ENCODE measurements around the gene HNRNPH1. TPM values are rescaled to one million over a fixed set of nuclear protein-coding genes. Genes with fewer than 3 reads are reported as not detected.

The HNRNPH1 gene
- total RNA-seq, 1 donor from 2014 or later, result 325 TPM

DNA sequence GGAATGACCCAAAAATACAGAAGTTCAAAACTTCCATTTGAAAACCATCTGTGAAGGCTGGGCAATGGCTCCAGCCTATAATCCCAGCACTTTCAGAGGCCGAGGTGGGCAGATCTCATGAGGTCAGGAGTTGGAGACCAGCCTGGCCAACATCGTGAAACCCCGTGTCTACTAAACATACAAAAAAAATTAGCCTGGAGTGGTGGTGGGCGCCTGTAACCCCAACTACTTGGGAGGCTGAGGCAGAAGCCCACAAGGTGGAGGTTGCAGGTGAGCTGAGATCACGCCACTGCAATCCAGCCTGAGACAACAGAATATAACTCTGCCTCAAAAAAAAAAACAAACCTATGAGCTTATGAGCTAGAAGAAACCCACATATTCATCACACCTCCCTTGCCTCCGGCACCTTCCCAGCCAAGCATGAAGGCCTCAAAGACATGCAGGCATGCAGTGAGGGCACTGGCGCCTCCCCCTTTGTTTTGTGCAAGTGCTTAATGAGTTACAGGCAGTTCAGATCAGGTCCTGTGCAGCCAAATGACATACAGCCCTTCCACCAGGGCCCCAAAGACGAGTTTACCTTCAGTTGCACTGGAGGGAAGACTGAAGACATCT is 9.9 kb downstream of the HNRNPH1 start:
- peaks cover 3% of the 10 kb centered on the region for H3K36me3 ChIP-seq (ENCODE audit: control insufficient read depth, insufficient read depth, low read length)
- peak; percentile 47 for DNase-seq (ENCODE audit: low read depth)

DNA sequence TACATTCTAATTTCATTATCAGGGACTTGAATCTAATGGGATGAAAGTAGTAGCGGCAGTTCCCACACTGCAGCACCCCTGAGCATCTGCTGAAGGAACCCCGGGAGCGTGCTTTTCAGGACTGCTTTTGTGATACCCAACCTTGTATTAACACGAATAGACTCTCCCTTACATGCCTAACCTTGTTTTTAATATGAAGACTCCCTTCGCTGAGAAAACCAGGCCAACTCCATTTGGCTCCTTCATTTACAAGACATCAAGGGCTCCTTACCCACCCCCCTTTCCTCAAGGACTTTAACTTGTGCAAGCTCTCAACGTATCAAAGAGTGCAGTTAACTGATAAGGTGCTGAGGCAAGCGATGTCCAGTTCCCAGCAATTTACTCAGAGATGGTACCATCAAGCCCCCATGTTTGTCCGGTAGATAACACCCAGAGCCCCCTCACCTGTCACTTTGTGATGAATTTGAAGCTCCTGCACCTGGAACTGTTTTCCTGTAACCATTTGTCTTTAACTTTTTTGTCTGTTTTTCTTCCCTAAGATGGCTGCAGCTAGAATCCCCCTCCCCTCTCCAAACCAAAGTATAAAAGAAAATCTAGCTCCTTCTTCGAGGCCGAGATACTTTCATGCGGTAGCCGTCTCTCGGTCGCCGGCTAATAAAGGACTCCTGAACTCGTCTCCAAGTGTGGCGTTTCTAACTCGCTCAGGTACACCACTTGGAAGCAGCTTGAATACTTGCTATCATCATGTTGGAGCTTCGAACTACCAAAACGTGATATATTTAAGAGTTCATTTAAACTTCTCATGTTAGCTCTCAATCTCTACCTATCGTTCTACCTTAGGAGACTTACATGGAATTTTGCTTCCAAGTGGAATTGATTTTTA is 10.7 kb downstream of the HNRNPH1 start:
- Histone ChIP-seq H3K36me3 (ENCODE audit: control insufficient read depth, insufficient read depth, low read length) (peaks cover 3% of the 10 kb centered on the region), H3K4me3 (ENCODE audit: low read depth, low read length) (no peak overlapping the region), H3K27me3 (ENCODE audit: control insufficient read depth, insufficient read depth, low read length) (no peaks in the 10 kb centered on the region)
- TF ChIP-seq, protein P1, sequence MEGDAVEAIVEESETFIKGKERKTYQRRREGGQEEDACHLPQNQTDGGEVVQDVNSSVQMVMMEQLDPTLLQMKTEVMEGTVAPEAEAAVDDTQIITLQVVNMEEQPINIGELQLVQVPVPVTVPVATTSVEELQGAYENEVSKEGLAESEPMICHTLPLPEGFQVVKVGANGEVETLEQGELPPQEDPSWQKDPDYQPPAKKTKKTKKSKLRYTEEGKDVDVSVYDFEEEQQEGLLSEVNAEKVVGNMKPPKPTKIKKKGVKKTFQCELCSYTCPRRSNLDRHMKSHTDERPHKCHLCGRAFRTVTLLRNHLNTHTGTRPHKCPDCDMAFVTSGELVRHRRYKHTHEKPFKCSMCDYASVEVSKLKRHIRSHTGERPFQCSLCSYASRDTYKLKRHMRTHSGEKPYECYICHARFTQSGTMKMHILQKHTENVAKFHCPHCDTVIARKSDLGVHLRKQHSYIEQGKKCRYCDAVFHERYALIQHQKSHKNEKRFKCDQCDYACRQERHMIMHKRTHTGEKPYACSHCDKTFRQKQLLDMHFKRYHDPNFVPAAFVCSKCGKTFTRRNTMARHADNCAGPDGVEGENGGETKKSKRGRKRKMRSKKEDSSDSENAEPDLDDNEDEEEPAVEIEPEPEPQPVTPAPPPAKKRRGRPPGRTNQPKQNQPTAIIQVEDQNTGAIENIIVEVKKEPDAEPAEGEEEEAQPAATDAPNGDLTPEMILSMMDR (IDR thresholded peaks at IDR 0.05; ENCODE audit: insufficient read depth, low read length, poor library complexity, severe bottlenecking), result no peak
- DNase-seq (ENCODE audit: low read depth), result no peak

More for the DNA sequence above, 9.9 kb downstream of the HNRNPH1 start:
- Histone ChIP-seq H3K4me3 (ENCODE audit: low read depth, low read length) (no peak overlapping the region), H3K27me3 (ENCODE audit: control insufficient read depth, insufficient read depth, low read length) (no peaks in the 10 kb centered on the region)
- TF ChIP-seq, protein P1 (IDR thresholded peaks at IDR 0.05; ENCODE audit: insufficient read depth, low read length, poor library complexity, severe bottlenecking), result no peak

DNA sequence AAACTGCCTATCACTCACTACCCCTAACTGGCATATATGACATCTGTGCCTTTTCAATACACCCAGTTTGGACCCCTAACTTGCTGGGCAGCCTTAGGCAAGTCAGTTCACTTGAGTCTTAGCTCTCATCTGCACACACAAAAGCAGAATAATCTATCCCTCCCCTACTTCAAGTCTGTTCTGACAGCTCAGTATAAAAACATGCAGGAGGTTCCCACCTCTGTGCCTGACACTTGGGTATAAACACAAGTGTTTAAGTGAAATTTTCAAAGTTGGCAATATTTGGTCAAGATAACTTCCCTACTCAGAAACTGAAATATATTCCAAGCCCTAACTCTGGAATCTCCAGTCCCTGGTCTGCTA is 12.6 kb downstream of the HNRNPH1 start:
- H3K36me3 ChIP-seq (ENCODE audit: control insufficient read depth, insufficient read depth, low read length), result peaks cover 5% of the 10 kb centered on the region
- H3K4me3 ChIP-seq (ENCODE audit: low read depth, low read length), result no peak overlapping the region
- H3K27me3 ChIP-seq (ENCODE audit: control insufficient read depth, insufficient read depth, low read length), result no peaks in the 10 kb centered on the region
- TF ChIP-seq, protein P1 (IDR thresholded peaks at IDR 0.05; ENCODE audit: insufficient read depth, low read length, poor library complexity, severe bottlenecking), result no peak
- no peak for DNase-seq (ENCODE audit: low read depth)

DNA sequence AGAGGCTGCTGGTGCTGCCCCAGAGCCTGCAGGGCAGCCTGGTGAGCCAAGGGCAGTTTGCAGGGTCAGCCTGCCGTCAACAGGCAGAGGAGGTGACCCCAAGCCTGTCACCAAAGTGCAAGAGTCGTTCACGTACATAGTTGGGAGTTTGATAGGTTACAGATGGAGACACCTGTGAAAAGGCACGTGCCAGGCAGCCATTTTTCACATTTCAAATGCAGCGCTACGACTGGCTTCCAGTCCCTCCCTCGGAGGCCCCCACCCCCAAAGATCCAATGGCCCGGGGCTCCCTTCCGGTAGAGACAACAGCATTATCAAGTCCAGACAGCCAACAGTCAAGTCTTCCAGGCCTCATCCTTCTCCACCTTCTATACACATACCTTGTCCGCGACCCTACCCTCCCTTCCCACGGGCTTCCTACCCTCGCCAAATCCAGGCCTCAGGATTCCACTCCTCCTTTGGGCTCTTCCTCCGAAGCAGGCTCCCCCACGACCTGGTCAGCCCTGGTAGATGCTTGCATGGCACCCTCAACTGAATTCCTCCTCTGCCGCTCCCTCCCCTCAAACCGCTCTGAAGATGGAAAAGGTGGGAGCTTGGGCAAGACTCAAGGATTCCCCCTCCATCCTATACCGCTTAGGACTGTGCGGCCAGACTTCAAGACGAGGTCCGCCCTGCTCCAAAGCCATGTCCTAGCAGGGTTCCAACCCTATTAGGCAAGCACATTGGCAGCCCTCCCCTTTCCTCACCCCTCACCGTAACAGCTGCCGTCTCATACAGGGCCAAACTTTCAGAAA is 13.2 kb downstream of the HNRNPH1 start:
- H3K27me3 ChIP-seq (ENCODE audit: control insufficient read depth, insufficient read depth, low read length), result no peaks in the 10 kb centered on the region
- peaks cover 3% of the 10 kb centered on the region for H3K36me3 ChIP-seq (ENCODE audit: control insufficient read depth, insufficient read depth, low read length)

DNA sequence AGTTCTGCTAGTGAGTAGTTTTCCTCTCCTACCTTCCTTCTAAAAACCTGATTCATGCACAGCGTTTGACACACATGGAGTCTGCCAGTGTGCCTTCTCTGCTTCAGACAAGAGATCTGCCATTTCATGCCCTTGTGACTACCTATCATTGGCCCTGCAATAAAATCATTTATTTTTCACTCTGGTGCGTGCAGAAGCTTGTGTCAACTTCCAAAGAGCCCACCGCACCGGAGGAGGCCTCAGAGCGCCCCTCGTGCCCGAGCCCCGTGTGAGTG is 13.7 kb downstream of the HNRNPH1 start:
- no peak for DNase-seq (ENCODE audit: low read depth)
- Histone ChIP-seq H3K27me3 (ENCODE audit: control insufficient read depth, insufficient read depth, low read length) (no peaks in the 10 kb centered on the region), H3K36me3 (ENCODE audit: control insufficient read depth, insufficient read depth, low read length) (peaks cover 3% of the 10 kb centered on the region), H3K4me3 (ENCODE audit: low read depth, low read length) (no peak overlapping the region)
- TF ChIP-seq, protein P1 (IDR thresholded peaks at IDR 0.05; ENCODE audit: insufficient read depth, low read length, poor library complexity, severe bottlenecking), result no peak

More for the DNA sequence above, 13.2 kb downstream of the HNRNPH1 start:
- no peak overlapping the region for H3K4me3 ChIP-seq (ENCODE audit: low read depth, low read length)
- no peak for DNase-seq (ENCODE audit: low read depth)
- TF ChIP-seq, protein P1 (IDR thresholded peaks at IDR 0.05; ENCODE audit: insufficient read depth, low read length, poor library complexity, severe bottlenecking), result no peak

Data from kidney epithelial cell (primary cell).